Measurements from ENCODE around the gene P2RX7. TPM values are rescaled to one million over a fixed set of nuclear protein-coding genes. Genes with fewer than 3 reads are reported as not detected.

Gene P2RX7
- total RNA-seq, 1 experiment from 2014 or later = 1.6 TPM

- BruUV-seq (replicated peaks) = no TSS peak
- no peaks in the 10 kb centered on the region for H4K20me1 ChIP-seq (ENCODE audit: low read length)
- no peak overlapping the region for H3K27ac ChIP-seq (ENCODE audit: low read length)
- no peaks in the 10 kb centered on the region for H3K79me2 ChIP-seq (ENCODE audit: low read length)
- no peaks in the 10 kb centered on the region for H3K9me3 ChIP-seq (ENCODE audit: low read length)
- CTCF ChIA-PET = no interaction called here
- no peaks in the 10 kb centered on the region for H3K27me3 ChIP-seq (ENCODE audit: low read length)
- no peaks in the 10 kb centered on the region for H3K9me2 ChIP-seq (replicated peaks; ENCODE audit: low read length)
- POLR2A ChIA-PET (ENCODE audit: unreplicated experiment) = no interaction called here
- peak overlapping the region; percentile 2; the same call in 1 of the 2 replicates for H3K4me2 ChIP-seq (ENCODE audit: low read length)
- TF ChIP-seq EZH2phosphoT487 (IDR thresholded peaks at IDR 0.05; ENCODE audit: borderline replicate concordance, low read length) (no peak), CTCF (conservative IDR thresholded peaks at IDR 0.05; ENCODE audit: low read depth, low read length) (no peak), EZH2 (IDR thresholded peaks at IDR 0.05; ENCODE audit: low read length, unreplicated experiment) (no peak)
- no peaks in the 10 kb centered on the region for H3K36me3 ChIP-seq (ENCODE audit: low read depth, low read length)
- no peaks in the 10 kb centered on the region for H3F3A ChIP-seq (ENCODE audit: low read length, unreplicated experiment)
- peak overlapping the region; percentile 24; the same call in 1 of the 2 replicates for H2AFZ ChIP-seq (ENCODE audit: low read length)
- H3K9ac ChIP-seq (ENCODE audit: low read length) = no peak overlapping the region
- DNase-seq (peak; percentile 68), ATAC-seq (peak; percentile 48)
- H3K4me1 ChIP-seq (ENCODE audit: insufficient read depth, low read length) = peaks cover 10% of the 10 kb centered on the region
- no peak overlapping the region for H3K4me3 ChIP-seq (ENCODE audit: low read length)
- intact Hi-C loops (cut with micrococcal nuclease) = no loop called here
These were observed 57.9 kb downstream of the P2RX7 start for GRCh38 chr12:121190523-121191031.

- TF ChIP-seq CTCF (conservative IDR thresholded peaks at IDR 0.05; ENCODE audit: low read depth, low read length) (no peak), EZH2phosphoT487 (IDR thresholded peaks at IDR 0.05; ENCODE audit: borderline replicate concordance, low read length) (no peak), EZH2 (IDR thresholded peaks at IDR 0.05; ENCODE audit: low read length, unreplicated experiment) (no peak)
- intact Hi-C loops (cut with micrococcal nuclease) = no loop called here
- H3K27me3 ChIP-seq (ENCODE audit: low read length) = no peaks in the 10 kb centered on the region
- ChIA-PET CTCF (no interaction called here), POLR2A (ENCODE audit: unreplicated experiment) (no interaction called here)
- no peak for DNase-seq
- H3K9me3 ChIP-seq (ENCODE audit: low read length) = no peaks in the 10 kb centered on the region
- H4K20me1 ChIP-seq (ENCODE audit: low read length) = no peaks in the 10 kb centered on the region
- no peaks in the 10 kb centered on the region for H3F3A ChIP-seq (ENCODE audit: low read length, unreplicated experiment)
- BruUV-seq (replicated peaks) = no TSS peak
- no peak overlapping the region for H3K27ac ChIP-seq (ENCODE audit: low read length)
- H3K4me1 ChIP-seq (ENCODE audit: insufficient read depth, low read length) = peaks cover 10% of the 10 kb centered on the region
- H3K9me2 ChIP-seq (replicated peaks; ENCODE audit: low read length) = no peaks in the 10 kb centered on the region
- H2AFZ ChIP-seq (ENCODE audit: low read length) = peak overlapping the region; percentile 24; the same call in 1 of the 2 replicates
- peak overlapping the region; percentile 2; the same call in 1 of the 2 replicates for H3K4me2 ChIP-seq (ENCODE audit: low read length)
- no peaks in the 10 kb centered on the region for H3K36me3 ChIP-seq (ENCODE audit: low read depth, low read length)
- no peak overlapping the region for H3K4me3 ChIP-seq (ENCODE audit: low read length)
- no peak for ATAC-seq
- no peaks in the 10 kb centered on the region for H3K79me2 ChIP-seq (ENCODE audit: low read length)
- no peak overlapping the region for H3K9ac ChIP-seq (ENCODE audit: low read length)
These were observed 58.5 kb downstream of the P2RX7 start for GRCh38 chr12:121191151-121191550.

GRCh38 chr12:121196902-121197301 lies 64.2 kb downstream of the P2RX7 start:
- no peaks in the 10 kb centered on the region for H3F3A ChIP-seq (ENCODE audit: low read length, unreplicated experiment)
- no peaks in the 10 kb centered on the region for H3K27me3 ChIP-seq (ENCODE audit: low read length)
- H3K9ac ChIP-seq (ENCODE audit: low read length) = no peak overlapping the region
- ATAC-seq (no peak), DNase-seq (no peak)
- TF ChIP-seq EZH2 (IDR thresholded peaks at IDR 0.05; ENCODE audit: low read length, unreplicated experiment) (no peak), CTCF (conservative IDR thresholded peaks at IDR 0.05; ENCODE audit: low read depth, low read length) (no peak), EZH2phosphoT487 (IDR thresholded peaks at IDR 0.05; ENCODE audit: borderline replicate concordance, low read length) (no peak)
- H3K4me1 ChIP-seq (ENCODE audit: insufficient read depth, low read length) = peaks cover 3% of the 10 kb centered on the region; the same call in 1 of the 2 replicates
- H3K9me2 ChIP-seq (replicated peaks; ENCODE audit: low read length) = no peaks in the 10 kb centered on the region
- H2AFZ ChIP-seq (ENCODE audit: low read length) = no peak overlapping the region
- H3K27ac ChIP-seq (ENCODE audit: low read length) = no peak overlapping the region
- H3K9me3 ChIP-seq (ENCODE audit: low read length) = no peaks in the 10 kb centered on the region
- H3K4me3 ChIP-seq (ENCODE audit: low read length) = no peak overlapping the region
- no TSS peak for BruUV-seq (replicated peaks)
- H3K4me2 ChIP-seq (ENCODE audit: low read length) = no peak overlapping the region
- CTCF ChIA-PET = no interaction called here
- H4K20me1 ChIP-seq (ENCODE audit: low read length) = no peaks in the 10 kb centered on the region
- intact Hi-C loops (cut with micrococcal nuclease) = no loop called here
- no peaks in the 10 kb centered on the region for H3K36me3 ChIP-seq (ENCODE audit: low read depth, low read length)
- POLR2A ChIA-PET (ENCODE audit: unreplicated experiment) = no interaction called here
- H3K79me2 ChIP-seq (ENCODE audit: low read length) = no peaks in the 10 kb centered on the region

Data from PC-3 (cell line).